Neural cell (in vitro differentiated cells): ENCODE results near the gene ST3GAL5. TPM values are rescaled to one million over a fixed set of nuclear protein-coding genes. Genes with fewer than 3 reads are reported as not detected.

ENCODE experiments used
- H2AFZ ChIP-seq: fragments of 200-600, 300-800 bp; sonication (generic), shearing (Covaris generic); 2 replicates; pipeline ENCODE4 v1.6.0; 2014; ENCODE audit warnings: low read depth, mild to moderate bottlenecking, antibody characterized with exemption, low read length, moderate library complexity
- H3F3A ChIP-seq: fragments of 200-600 bp; shearing (Covaris generic); 2 replicates; pipeline ENCODE4 v1.6.1; 2016; ENCODE audit warnings: mild to moderate bottlenecking, moderate library complexity, mixed read lengths, antibody characterized with exemption, low read length; ENCODE audit not compliant: insufficient read depth, poor library complexity, severe bottlenecking
- H3K27ac ChIP-seq: fragments of 200-600, 300-800 bp; sonication (generic), shearing (Covaris generic); 2 replicates; pipeline ENCODE4 v1.5.1; 2014; ENCODE audit warnings: mild to moderate bottlenecking, low read length, moderate library complexity
- H3K27me3 ChIP-seq: fragments of 300-800, 200-600 bp; sonication (generic), shearing (Covaris generic); 2 replicates; pipeline ENCODE4 v1.6.0; 2014; ENCODE audit warnings: mild to moderate bottlenecking, low read depth, low read length, moderate library complexity; ENCODE audit not compliant: insufficient read depth
- H3K36me3 ChIP-seq: fragments of 300-800, 200-600 bp; sonication (generic), shearing (Covaris generic); 2 replicates; pipeline ENCODE4 v1.5.1; 2014; ENCODE audit warnings: mild to moderate bottlenecking, antibody characterized with exemption, low read length, moderate library complexity; ENCODE audit not compliant: insufficient read depth
- H3K4me2 ChIP-seq: fragments of 300-800, 200-600 bp; sonication (generic), shearing (Covaris generic); 2 replicates; pipeline ENCODE4 v1.6.0; 2014; ENCODE audit warnings: mild to moderate bottlenecking, low read length
- H3K4me3 ChIP-seq: fragments of 300-800, 200-600 bp; sonication (generic), shearing (Covaris generic); 2 replicates; pipeline ENCODE4 v1.5.1; 2014; ENCODE audit warnings: mild to moderate bottlenecking, low read length, moderate library complexity
- H3K79me2 ChIP-seq: fragments of 200-600 bp; shearing (Covaris generic); replicated peaks from 2 replicates; pipeline ENCODE4 v1.6.0; 2014; ENCODE audit warnings: mild to moderate bottlenecking, low read length, moderate library complexity; ENCODE audit not compliant: insufficient read depth
- H3K9ac ChIP-seq: fragments of 300-800, 200-600 bp; sonication (generic), shearing (Covaris generic); 2 replicates; pipeline ENCODE4 v1.6.1; 2016; ENCODE audit warnings: mild to moderate bottlenecking, low read length, mixed read lengths
- H3K9me2 ChIP-seq: fragments of 200-600 bp; shearing (Covaris generic); 2 replicates; pipeline ENCODE4 v1.6.1; 2016; ENCODE audit warnings: mild to moderate bottlenecking, low read length, mixed read lengths; ENCODE audit not compliant: insufficient read depth
- H3K9me3 ChIP-seq: fragments of 200-600, 300-800 bp; sonication (generic), shearing (Covaris generic); 2 replicates; pipeline ENCODE4 v1.6.1; 2016; ENCODE audit warnings: mild to moderate bottlenecking, mixed run types, low read length, moderate library complexity, mixed read lengths
- H4K20me1 ChIP-seq: fragments of 200-600 bp; shearing (Covaris generic); 2 replicates; pipeline ENCODE4 v1.6.1; 2016; ENCODE audit warnings: mild to moderate bottlenecking, mixed run types; ENCODE audit not compliant: insufficient read depth
- CTCF ChIP-seq: fragments of 450-650 bp; IDR thresholded peaks from 2 replicates; pipeline ENCODE4 v1.5.1; 2014; ENCODE audit warnings: antibody characterized with exemption, mild to moderate bottlenecking, moderate library complexity; ENCODE audit not compliant: poor library complexity, severe bottlenecking
- EP300 ChIP-seq: fragments of 450-650 bp; conservative IDR thresholded peaks from 2 replicates; pipeline ENCODE4 v1.6.1; 2014; ENCODE audit warnings: antibody characterized with exemption, mild to moderate bottlenecking, moderate library complexity; ENCODE audit not compliant: poor library complexity, severe bottlenecking
- EZH2 ChIP-seq: fragments of 200-600, 300-800 bp; shearing (Covaris generic), sonication (generic); IDR thresholded peaks from 2 replicates; pipeline ENCODE4 v1.6.1; 2014; ENCODE audit warnings: antibody characterized with exemption, low read length, borderline replicate concordance, mild to moderate bottlenecking; ENCODE audit not compliant: insufficient read depth, poor library complexity, severe bottlenecking
- MXI1 ChIP-seq: fragments of 450-650 bp; conservative IDR thresholded peaks from 2 replicates; pipeline ENCODE4 v1.6.1; 2014; ENCODE audit warnings: antibody characterized with exemption, mild to moderate bottlenecking; ENCODE audit not compliant: poor library complexity, severe bottlenecking
- POLR2AphosphoS5 ChIP-seq: IDR thresholded peaks from 2 replicates; pipeline ENCODE4 v1.6.1; 2012
- RAD21 ChIP-seq: fragments of 450-650 bp; conservative IDR thresholded peaks from 2 replicates; pipeline ENCODE4 v1.6.1; 2014; ENCODE audit warnings: antibody characterized with exemption, mild to moderate bottlenecking, moderate library complexity
- REST ChIP-seq: IDR thresholded peaks from 2 replicates; pipeline ENCODE4 v1.6.1; 2012; ENCODE audit warnings: borderline replicate concordance
- SMC3 ChIP-seq: fragments of 450-650 bp; conservative IDR thresholded peaks from 2 replicates; pipeline ENCODE4 v1.6.1; 2014; ENCODE audit warnings: antibody characterized with exemption, mild to moderate bottlenecking, moderate library complexity; ENCODE audit not compliant: poor library complexity
- TAF1 ChIP-seq: IDR thresholded peaks from 2 replicates; pipeline ENCODE4 v1.6.1; 2012; ENCODE audit warnings: low read depth
- polyA plus RNA-seq: library from polyadenylated mRNA; depleted of rRNA; stranded (reverse); fragments of >200 nt; gene quantifications from 2 replicates; pipeline ENCODE4 v1.2.3, GENCODE V29; 2014

Gene ST3GAL5
- polyA plus RNA-seq, 1 donor from 2014 or later: 55.6 TPM

GRCh38 chr2:85828725-85829124 lies 60.1 kb downstream of the ST3GAL5 start:
- no peaks in the 10 kb centered on the region for H3F3A ChIP-seq
- H4K20me1 ChIP-seq: no peaks in the 10 kb centered on the region
- no peaks in the 10 kb centered on the region for H3K9me3 ChIP-seq
- H3K4me2 ChIP-seq: no peak overlapping the region
- no peak overlapping the region for H3K9ac ChIP-seq
- H3K27me3 ChIP-seq: no peaks in the 10 kb centered on the region
- H2AFZ ChIP-seq: no peak overlapping the region
- no peak for TF ChIP-seq REST
- TF ChIP-seq SMC3: no peak
- TF ChIP-seq MXI1: no peak
- no peak for TF ChIP-seq EP300
- H3K27ac ChIP-seq: no peak overlapping the region
- no peaks in the 10 kb centered on the region for H3K36me3 ChIP-seq
- H3K79me2 ChIP-seq: no peaks in the 10 kb centered on the region
- no peaks in the 10 kb centered on the region for H3K9me2 ChIP-seq
- H3K4me3 ChIP-seq: no peak overlapping the region

- TF ChIP-seq RAD21 (no peak), TAF1 (no peak), REST (no peak), SMC3 (no peak), EP300 (no peak), MXI1 (no peak), POLR2AphosphoS5 (no peak), CTCF (no peak), EZH2 (no peak)
- Histone ChIP-seq H3K4me3 (no peak overlapping the region), H3K9me3 (no peaks in the 10 kb centered on the region), H3K4me2 (no peak overlapping the region), H3K79me2 (no peaks in the 10 kb centered on the region), H3K9ac (no peak overlapping the region), H4K20me1 (no peaks in the 10 kb centered on the region), H3K9me2 (no peaks in the 10 kb centered on the region), H2AFZ (no peak overlapping the region), H3K27me3 (no peaks in the 10 kb centered on the region), H3K36me3 (no peaks in the 10 kb centered on the region), H3K27ac (no peak overlapping the region), H3F3A (no peaks in the 10 kb centered on the region)
Observed at GRCh38 chr2:85827879-85828569, 60.8 kb downstream of the ST3GAL5 start.
